Measurements from ENCODE around the gene FGF9.

The FGF9 gene

DNA sequence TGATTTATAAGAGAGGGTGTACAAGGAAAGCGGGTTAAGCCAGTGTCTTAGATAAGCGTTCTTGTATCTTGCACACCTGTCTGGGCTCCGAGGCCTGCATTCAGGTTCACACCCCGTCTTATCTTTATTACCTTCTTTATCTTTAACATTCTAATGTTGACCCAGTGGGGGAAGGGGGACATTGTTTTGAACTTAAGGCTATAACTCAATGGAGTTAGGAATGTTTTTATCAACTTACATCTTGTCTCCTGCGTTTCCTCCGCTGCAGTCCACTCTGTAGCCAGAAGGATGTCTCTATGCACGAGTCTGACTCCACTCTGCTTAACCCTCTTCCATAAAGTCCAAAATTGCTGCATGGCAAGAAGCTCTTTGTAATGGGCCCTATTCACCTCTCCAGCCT is 71.2 kb downstream of the FGF9 start:
- Histone ChIP-seq H3K36me3 (ENCODE audit: control insufficient read depth in 1 of 2, insufficient read depth in 2 of 2, low read length in 2 of 2) (no peaks in the 10 kb centered on the region), H3K9me3 (ENCODE audit: control insufficient read depth in 1 of 2, low read length in 2 of 2) (no peaks in the 10 kb centered on the region), H3K27ac (ENCODE audit: low read length) (no peak overlapping the region)

DNA sequence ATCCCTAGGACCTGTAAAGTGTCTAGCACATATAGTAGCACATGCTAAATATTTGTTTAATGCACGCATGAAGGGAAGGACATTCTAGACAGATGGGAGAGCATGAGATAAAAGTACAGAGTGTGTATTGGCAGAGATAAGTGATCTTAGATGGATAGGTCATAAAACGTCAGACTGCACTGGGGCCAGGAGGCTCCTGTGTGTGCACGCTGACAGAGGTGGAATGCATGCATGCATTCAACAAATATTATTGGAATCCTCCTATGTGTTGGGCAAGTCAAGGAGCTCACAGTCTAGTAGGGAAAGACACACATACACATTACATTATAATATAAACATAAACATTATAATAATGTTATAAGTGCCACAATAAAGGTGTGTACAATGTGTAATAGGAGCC is 73.3 kb downstream of the FGF9 start:
- no peaks in the 10 kb centered on the region for H3K9me3 ChIP-seq (ENCODE audit: control insufficient read depth in 1 of 2, low read length in 2 of 2)

More for the DNA sequence above, 71.2 kb downstream of the FGF9 start:
- Histone ChIP-seq H3K27me3 (ENCODE audit: low read depth, low read length) (no peaks in the 10 kb centered on the region), H3K4me1 (ENCODE audit: control insufficient read depth in 1 of 2, insufficient read depth in 2 of 2, low read length in 2 of 2) (no peaks in the 10 kb centered on the region), H3K4me3 (ENCODE audit: low read depth in 1 of 2, low read length in 2 of 2) (no peak overlapping the region)

DNA sequence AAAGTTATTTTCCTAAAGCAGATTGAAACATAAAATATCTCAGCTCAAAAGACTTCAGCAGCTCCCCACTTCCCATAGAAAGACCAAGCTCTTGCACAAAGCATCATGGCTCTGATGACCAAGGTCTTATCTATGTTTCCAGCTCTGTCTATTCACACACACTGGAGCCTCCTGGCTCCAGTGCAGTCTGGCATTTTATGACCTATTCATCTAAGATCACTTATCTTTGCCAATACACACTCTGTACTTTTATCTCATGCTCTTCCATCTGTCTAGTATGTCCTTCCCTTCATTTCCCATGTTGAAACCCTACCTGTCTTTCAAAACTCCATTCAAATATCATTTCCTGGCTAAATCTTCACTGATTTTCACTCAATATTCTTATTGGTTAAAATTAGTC is 74.4 kb downstream of the FGF9 start:
- Histone ChIP-seq H3K27ac (ENCODE audit: low read length) (no peak overlapping the region), H3K36me3 (ENCODE audit: control insufficient read depth in 1 of 2, insufficient read depth in 2 of 2, low read length in 2 of 2) (no peaks in the 10 kb centered on the region), H3K4me1 (ENCODE audit: control insufficient read depth in 1 of 2, insufficient read depth in 2 of 2, low read length in 2 of 2) (no peaks in the 10 kb centered on the region), H3K9me3 (ENCODE audit: control insufficient read depth in 1 of 2, low read length in 2 of 2) (no peaks in the 10 kb centered on the region), H3K4me3 (ENCODE audit: low read depth in 1 of 2, low read length in 2 of 2) (no peak overlapping the region), H3K27me3 (ENCODE audit: low read depth, low read length) (no peaks in the 10 kb centered on the region)

More for the DNA sequence above, 73.3 kb downstream of the FGF9 start:
- Histone ChIP-seq H3K27me3 (ENCODE audit: low read depth, low read length) (no peaks in the 10 kb centered on the region), H3K4me3 (ENCODE audit: low read depth in 1 of 2, low read length in 2 of 2) (no peak overlapping the region), H3K27ac (ENCODE audit: low read length) (no peak overlapping the region), H3K4me1 (ENCODE audit: control insufficient read depth in 1 of 2, insufficient read depth in 2 of 2, low read length in 2 of 2) (no peaks in the 10 kb centered on the region), H3K36me3 (ENCODE audit: control insufficient read depth in 1 of 2, insufficient read depth in 2 of 2, low read length in 2 of 2) (no peaks in the 10 kb centered on the region)

DNA sequence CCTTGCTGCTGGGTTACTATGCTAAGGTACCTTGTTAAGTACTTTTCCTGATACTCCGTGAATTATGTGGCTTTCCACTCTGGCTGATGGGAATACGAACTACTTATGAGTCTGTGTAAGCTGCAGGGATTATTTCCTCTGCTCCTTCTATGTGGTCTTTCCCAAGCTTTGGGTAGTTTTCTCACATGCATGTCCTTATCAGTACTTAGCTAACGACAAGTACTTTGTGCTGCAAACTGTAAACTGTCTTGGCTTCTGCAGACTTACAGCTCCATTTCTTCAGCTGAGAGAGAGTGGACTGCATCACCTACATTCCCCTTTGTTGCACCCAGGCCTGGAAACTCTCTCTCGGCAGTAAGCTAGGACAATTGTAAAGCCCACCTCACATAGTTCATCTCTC is 76.6 kb downstream of the FGF9 start:
- H3K36me3 ChIP-seq (ENCODE audit: control insufficient read depth in 1 of 2, insufficient read depth in 2 of 2, low read length in 2 of 2): no peaks in the 10 kb centered on the region
- H3K4me1 ChIP-seq (ENCODE audit: control insufficient read depth in 1 of 2, insufficient read depth in 2 of 2, low read length in 2 of 2): no peaks in the 10 kb centered on the region
- H3K27me3 ChIP-seq (ENCODE audit: low read depth, low read length): no peaks in the 10 kb centered on the region
- H3K27ac ChIP-seq (ENCODE audit: low read length): no peak overlapping the region
- no peak overlapping the region for H3K4me3 ChIP-seq (ENCODE audit: low read depth in 1 of 2, low read length in 2 of 2)
- no peaks in the 10 kb centered on the region for H3K9me3 ChIP-seq (ENCODE audit: control insufficient read depth in 1 of 2, low read length in 2 of 2)

- Histone ChIP-seq H3K36me3 (ENCODE audit: control insufficient read depth in 1 of 2, insufficient read depth in 2 of 2, low read length in 2 of 2) (no peaks in the 10 kb centered on the region), H3K27me3 (ENCODE audit: low read depth, low read length) (no peaks in the 10 kb centered on the region), H3K27ac (ENCODE audit: low read length) (no peak overlapping the region), H3K4me3 (ENCODE audit: low read depth in 1 of 2, low read length in 2 of 2) (no peak overlapping the region), H3K9me3 (ENCODE audit: control insufficient read depth in 1 of 2, low read length in 2 of 2) (no peaks in the 10 kb centered on the region), H3K4me1 (ENCODE audit: control insufficient read depth in 1 of 2, insufficient read depth in 2 of 2, low read length in 2 of 2) (no peaks in the 10 kb centered on the region)
Measured at GRCh38 chr13:21748166-21748565, 77.3 kb downstream of the FGF9 start.

DNA sequence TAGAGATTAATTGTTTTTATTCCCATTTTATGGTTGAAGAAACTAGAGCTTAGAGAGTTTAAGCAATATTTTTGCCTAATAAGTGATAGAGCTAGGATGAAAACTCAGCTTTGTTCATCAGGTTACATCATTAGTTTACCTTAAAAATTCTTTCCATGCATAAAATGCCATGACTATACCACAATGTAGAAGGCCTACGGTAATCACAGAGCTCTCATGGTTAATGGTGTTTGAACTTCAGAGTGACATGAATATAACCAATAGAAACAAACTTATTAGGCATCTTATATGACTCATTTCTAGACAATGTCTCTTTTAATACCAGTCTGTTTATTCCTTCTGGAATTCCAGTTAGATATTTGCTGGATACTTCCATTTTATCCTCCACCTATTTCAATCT is 78.5 kb downstream of the FGF9 start:
- no peak overlapping the region for H3K4me3 ChIP-seq (ENCODE audit: low read depth in 1 of 2, low read length in 2 of 2)
- no peaks in the 10 kb centered on the region for H3K4me1 ChIP-seq (ENCODE audit: control insufficient read depth in 1 of 2, insufficient read depth in 2 of 2, low read length in 2 of 2)
- H3K36me3 ChIP-seq (ENCODE audit: control insufficient read depth in 1 of 2, insufficient read depth in 2 of 2, low read length in 2 of 2): no peaks in the 10 kb centered on the region
- no peaks in the 10 kb centered on the region for H3K9me3 ChIP-seq (ENCODE audit: control insufficient read depth in 1 of 2, low read length in 2 of 2)
- no peaks in the 10 kb centered on the region for H3K27me3 ChIP-seq (ENCODE audit: low read depth, low read length)
- no peak overlapping the region for H3K27ac ChIP-seq (ENCODE audit: low read length)

DNA sequence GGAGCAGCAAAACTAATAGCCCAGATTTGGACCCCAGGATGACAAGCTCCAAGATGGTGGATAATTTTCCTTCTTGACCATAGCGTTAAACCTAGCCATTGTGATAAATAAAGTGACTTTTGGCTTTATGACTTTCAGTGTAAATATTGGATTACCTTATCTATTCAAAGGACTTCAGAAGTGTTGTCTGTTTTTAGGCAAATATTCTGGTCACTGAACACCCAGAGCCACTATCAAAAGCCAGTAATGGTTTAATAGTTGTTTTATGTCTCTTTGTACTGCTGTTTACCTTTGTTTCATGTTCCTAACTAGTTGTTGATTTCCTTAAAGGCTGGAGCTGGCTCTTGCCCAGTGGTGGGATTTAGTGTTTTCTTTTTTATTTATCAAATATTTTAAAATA is 81.6 kb downstream of the FGF9 start:
- Histone ChIP-seq H3K36me3 (ENCODE audit: control insufficient read depth in 1 of 2, insufficient read depth in 2 of 2, low read length in 2 of 2) (no peaks in the 10 kb centered on the region), H3K27me3 (ENCODE audit: low read depth, low read length) (no peaks in the 10 kb centered on the region), H3K27ac (ENCODE audit: low read length) (no peak overlapping the region), H3K4me1 (ENCODE audit: control insufficient read depth in 1 of 2, insufficient read depth in 2 of 2, low read length in 2 of 2) (no peaks in the 10 kb centered on the region), H3K9me3 (ENCODE audit: control insufficient read depth in 1 of 2, low read length in 2 of 2) (no peaks in the 10 kb centered on the region), H3K4me3 (ENCODE audit: low read depth in 1 of 2, low read length in 2 of 2) (no peak overlapping the region)

DNA sequence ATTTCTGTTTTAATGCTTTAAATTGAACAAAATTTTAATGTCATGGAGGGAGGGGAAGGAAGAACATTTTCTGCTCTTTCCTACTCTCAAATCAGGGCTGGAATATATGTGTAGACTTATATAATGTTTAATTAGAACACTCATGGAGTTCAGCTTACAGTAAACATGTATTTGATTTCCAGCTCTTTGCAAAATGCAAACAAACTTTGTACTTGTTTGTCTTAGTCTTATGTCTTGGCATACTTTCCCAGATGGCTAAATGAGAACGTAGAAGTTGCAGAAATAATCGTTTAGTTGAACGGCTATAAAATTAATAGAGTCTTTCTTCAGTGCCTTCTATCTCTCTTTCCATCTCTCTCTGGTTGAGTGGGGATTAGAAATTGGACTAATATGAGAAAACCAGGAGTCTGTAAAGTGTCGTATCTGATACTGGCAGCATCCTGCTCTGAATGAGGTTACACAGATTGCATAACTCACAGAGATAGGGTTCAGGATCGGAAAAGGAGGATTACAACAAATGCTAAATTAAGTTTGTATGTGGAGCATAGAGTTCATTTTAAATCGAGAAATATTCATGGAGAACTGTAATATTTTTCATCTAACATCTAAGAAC is 82.3 kb downstream of the FGF9 start:
- Histone ChIP-seq H3K27me3 (ENCODE audit: low read depth, low read length) (no peaks in the 10 kb centered on the region), H3K4me1 (ENCODE audit: control insufficient read depth in 1 of 2, insufficient read depth in 2 of 2, low read length in 2 of 2) (no peaks in the 10 kb centered on the region), H3K27ac (ENCODE audit: low read length) (no peak overlapping the region), H3K4me3 (ENCODE audit: low read depth in 1 of 2, low read length in 2 of 2) (no peak overlapping the region), H3K9me3 (ENCODE audit: control insufficient read depth in 1 of 2, low read length in 2 of 2) (no peaks in the 10 kb centered on the region), H3K36me3 (ENCODE audit: control insufficient read depth in 1 of 2, insufficient read depth in 2 of 2, low read length in 2 of 2) (no peaks in the 10 kb centered on the region)
